Stimulated activated CD4-positive, alpha-beta T cell treated with anti-CD3 and anti-CD28 coated beads, TNF-alpha, amount 100 ng/mL, for 24 hours (primary cell): ENCODE results near the gene CRYGC.
"Not testable (repeated sequence)": the region's sequence is repeated elsewhere in the genome, so short reads cannot be mapped to it uniquely, and the experiment has no call there.

ENCODE experiments used
- DNase-seq, 3 experiments: peaks; one replicate each; pipeline ENCODE4 v3.0.0-alpha.2; 2020; ENCODE audit warnings: low read depth in 3 of 3

The CRYGC gene

GRCh38 chr2:208129744-208130711 lies at the start of gene CRYGC:
TSS of gene CRYGC (minus strand) at chr2:208129828. CDS start at chr2:208129792, 36 bp downstream.
- DNase-seq: no peak

GRCh38 chr2:208179028-208179609 lies 49.5 kb upstream of the CRYGC start:
- no peak for DNase-seq

GRCh38 chr2:208175840-208176153 lies 46.2 kb upstream of the CRYGC start:
- no peak for DNase-seq

- DNase-seq: peak; percentile 29 to 57 (median 37)
These were observed 45.6 kb upstream of the CRYGC start for GRCh38 chr2:208175069-208175839.

- no peak for DNase-seq
These were observed 44.5 kb upstream of the CRYGC start for GRCh38 chr2:208174144-208174543.

- DNase-seq: no peak
These were observed 42.5 kb upstream of the CRYGC start for GRCh38 chr2:208172125-208172524.

GRCh38 chr2:208164951-208165755 lies 35.5 kb upstream of the CRYGC start:
- DNase-seq: no peak

GRCh38 chr2:208163489-208163888 lies 33.9 kb upstream of the CRYGC start, which contains the start of gene CRYGA:
TSS of gene CRYGA (minus strand) at chr2:208163589. CDS start at chr2:208163556, 33 bp downstream.
- no peak for DNase-seq

- DNase-seq: no peak
These were observed 26.8 kb upstream of the CRYGC start for GRCh38 chr2:208156439-208156838.

- DNase-seq: no peak
These were observed 23.5 kb upstream of the CRYGC start for GRCh38 chr2:208153156-208153555.

- no peak for DNase-seq
These were observed 21.3 kb upstream of the CRYGC start for GRCh38 chr2:208150956-208151355.

- DNase-seq: no peak
These were observed 20.5 kb upstream of the CRYGC start for GRCh38 chr2:208150094-208150493.

GRCh38 chr2:208148803-208149202 lies 19.2 kb upstream of the CRYGC start:
- no peak for DNase-seq

- no peak for DNase-seq
These were observed 18.1 kb upstream of the CRYGC start for GRCh38 chr2:208147759-208148158.

GRCh38 chr2:208147008-208147407 lies 17.4 kb upstream of the CRYGC start:
- DNase-seq: no peak

GRCh38 chr2:208146006-208146405 lies 16.4 kb upstream of the CRYGC start, which contains the start of gene CRYGB:
TSS of gene CRYGB (minus strand) at chr2:208146158. CDS start at chr2:208146120, 38 bp downstream.
- no peak for DNase-seq

- no peak for DNase-seq
These were observed 13.5 kb upstream of the CRYGC start for GRCh38 chr2:208142925-208143799.

- no peak for DNase-seq
These were observed 12.8 kb upstream of the CRYGC start for GRCh38 chr2:208142240-208142924.

GRCh38 chr2:208139447-208139846 lies 9.8 kb upstream of the CRYGC start:
- DNase-seq: no peak

- not testable (repeated sequence) for DNase-seq
These were observed 8.7 kb upstream of the CRYGC start for GRCh38 chr2:208138334-208138733.
